Chondrocyte (in vitro differentiated cells): ENCODE measurements around the gene NKAPD1. TPM values are rescaled to one million over a fixed set of nuclear protein-coding genes. Genes with fewer than 3 reads are reported as not detected.
"Not testable (repeated sequence)": the region's sequence is repeated elsewhere in the genome, so short reads cannot be mapped to it uniquely, and the experiment has no call there.

Experiments used
- DNase-seq: peaks from one replicate; pipeline ENCODE4 v3.0.0; 2021; ENCODE audit warnings: mixed read lengths, low spot score
- H3K27ac Mint-ChIP-seq: one replicate; pipeline ENCODE4 v1.8.0; 2021; ENCODE audit warnings: mild to moderate bottlenecking, moderate library complexity, mixed read lengths; ENCODE audit not compliant: unreplicated experiment
- H3K27me3 Mint-ChIP-seq: 2 replicates; pipeline ENCODE4 v1.8.0; 2021; ENCODE audit warnings: low read depth, mixed read lengths
- H3K36me3 Mint-ChIP-seq: 2 replicates; pipeline ENCODE4 v1.8.0; 2021; ENCODE audit warnings: low read depth, mixed read lengths
- H3K4me1 Mint-ChIP-seq: 2 replicates; pipeline ENCODE4 v1.8.0; 2021; ENCODE audit warnings: low read depth, mild to moderate bottlenecking, mixed read lengths
- H3K4me3 Mint-ChIP-seq: one replicate; pipeline ENCODE4 v1.8.0; 2021; ENCODE audit warnings: mild to moderate bottlenecking, moderate library complexity, mixed read lengths; ENCODE audit not compliant: unreplicated experiment
- H3K9me3 Mint-ChIP-seq: 2 replicates; pipeline ENCODE4 v1.8.0; 2021; ENCODE audit warnings: low read depth, mixed read lengths
- CTCF ChIP-seq: fragments of 200-600 bp; sonication (generic); IDR thresholded peaks from 2 replicates; pipeline ENCODE4 v1.5.0; 2021; ENCODE audit warnings: antibody characterized with exemption, mild to moderate bottlenecking, moderate library complexity
- total RNA-seq: library from RNA; stranded (reverse); gene quantifications from 3 replicates; pipeline ENCODE4 v1.2.1, GENCODE V29; 2021

The NKAPD1 gene
- total RNA-seq, 1 donor from 2014 or later, result 18.2 TPM

- TF ChIP-seq CTCF, result no peak
- DNase-seq, result no peak
- no peaks in the 10 kb centered on the region for H3K9me3 Mint-ChIP-seq
- H3K27ac Mint-ChIP-seq, result no peak overlapping the region
- no peak overlapping the region for H3K4me3 Mint-ChIP-seq
- no peaks in the 10 kb centered on the region for H3K27me3 Mint-ChIP-seq
- no peaks in the 10 kb centered on the region for H3K4me1 Mint-ChIP-seq
- peaks cover 23% of the 10 kb centered on the region for H3K36me3 Mint-ChIP-seq
Observed at GRCh38 chr11:112033902-112034301, 40.2 kb upstream of the NKAPD1 start.

GRCh38 chr11:112037527-112037926, 36.6 kb upstream of the NKAPD1 start:
- Mint-ChIP-seq H3K27ac (no peak overlapping the region), H3K36me3 (peaks cover 25% of the 10 kb centered on the region), H3K4me1 (peaks cover 2% of the 10 kb centered on the region), H3K4me3 (no peak overlapping the region), H3K27me3 (no peaks in the 10 kb centered on the region), H3K9me3 (no peaks in the 10 kb centered on the region)
- no peak for TF ChIP-seq CTCF
- no peak for DNase-seq

GRCh38 chr11:112042161-112042960, 31.7 kb upstream of the NKAPD1 start:
- peaks cover 3% of the 10 kb centered on the region for H3K4me1 Mint-ChIP-seq
- no peak for DNase-seq
- H3K9me3 Mint-ChIP-seq, result peaks cover 1% of the 10 kb centered on the region
- no peak overlapping the region for H3K27ac Mint-ChIP-seq
- no peak overlapping the region for H3K4me3 Mint-ChIP-seq
- peaks cover 30% of the 10 kb centered on the region for H3K36me3 Mint-ChIP-seq
- no peaks in the 10 kb centered on the region for H3K27me3 Mint-ChIP-seq
- TF ChIP-seq CTCF, result no peak

- DNase-seq, result no peak
- H3K27me3 Mint-ChIP-seq, result no peaks in the 10 kb centered on the region
- no peak overlapping the region for H3K4me3 Mint-ChIP-seq
- H3K27ac Mint-ChIP-seq, result no peak overlapping the region
- H3K4me1 Mint-ChIP-seq, result peaks cover 3% of the 10 kb centered on the region
- peaks cover 33% of the 10 kb centered on the region for H3K36me3 Mint-ChIP-seq
- peaks cover 3% of the 10 kb centered on the region for H3K9me3 Mint-ChIP-seq
- no peak for TF ChIP-seq CTCF
Observed at GRCh38 chr11:112042961-112043304, 31.2 kb upstream of the NKAPD1 start.

GRCh38 chr11:112044961-112045360, 29.1 kb upstream of the NKAPD1 start:
- Mint-ChIP-seq H3K9me3 (peaks cover 3% of the 10 kb centered on the region), H3K27me3 (no peaks in the 10 kb centered on the region), H3K36me3 (peaks cover 28% of the 10 kb centered on the region), H3K27ac (no peak overlapping the region), H3K4me3 (no peak overlapping the region), H3K4me1 (peaks cover 17% of the 10 kb centered on the region)
- no peak for DNase-seq
- TF ChIP-seq CTCF, result no peak

- Mint-ChIP-seq H3K36me3 (peaks cover 28% of the 10 kb centered on the region), H3K4me1 (peaks cover 17% of the 10 kb centered on the region)
- H3K9me3 Mint-ChIP-seq, H3K4me3 Mint-ChIP-seq, H3K27ac Mint-ChIP-seq, DNase-seq, H3K27me3 Mint-ChIP-seq: not testable (repeated sequence)
Observed at GRCh38 chr11:112046647-112047046, 27.5 kb upstream of the NKAPD1 start.

GRCh38 chr11:112048256-112048655, 25.8 kb upstream of the NKAPD1 start:
- peaks cover 14% of the 10 kb centered on the region for H3K4me1 Mint-ChIP-seq

More at GRCh38 chr11:112048256-112048655, 25.8 kb upstream of the NKAPD1 start:
- Mint-ChIP-seq H3K36me3 (peaks cover 30% of the 10 kb centered on the region), H3K27ac (peak overlapping the region; percentile 97)
- H3K4me3 Mint-ChIP-seq, DNase-seq, H3K27me3 Mint-ChIP-seq, H3K9me3 Mint-ChIP-seq: not testable (repeated sequence)
